GM08714 (cell line): ENCODE measurements around the gene SUMO2.
"Not testable (repeated sequence)": the region's sequence is repeated elsewhere in the genome, so short reads cannot be mapped to it uniquely, and the experiment has no call there.

Experiments
- H3K4me3 ChIP-seq: fragments of 200-500 bp; sonication (Bioruptor generic); 2 replicates; pipeline ENCODE4 v1.5.1; 2014; ENCODE audit warnings: mild to moderate bottlenecking, low read length, inconsistent platforms
- ZNF274 ChIP-seq: IDR thresholded peaks from 2 replicates; pipeline ENCODE4 v1.6.1; 2012; ENCODE audit warnings: mild to moderate bottlenecking, low read depth, low read length

SUMO2 gene

GRCh38 chr17:75142236-75142971 lies 40.4 kb downstream of the SUMO2 start:
- TF ChIP-seq ZNF274, result no peak
- H3K4me3 ChIP-seq, result no peak overlapping the region

GRCh38 chr17:75138519-75138918 lies 44.2 kb downstream of the SUMO2 start:
- no peak for TF ChIP-seq ZNF274
- no peak overlapping the region for H3K4me3 ChIP-seq

GRCh38 chr17:75137762-75138161 lies 45.0 kb downstream of the SUMO2 start:
- H3K4me3 ChIP-seq, result not testable (repeated sequence)

GRCh38 chr17:75135946-75136345 lies 46.8 kb downstream of the SUMO2 start:
- no peak overlapping the region for H3K4me3 ChIP-seq
- no peak for TF ChIP-seq ZNF274

GRCh38 chr17:75135452-75135851 lies 47.3 kb downstream of the SUMO2 start:
- H3K4me3 ChIP-seq, result no peak overlapping the region
- no peak for TF ChIP-seq ZNF274

- H3K4me3 ChIP-seq, result not testable (repeated sequence)
These were observed 49.0 kb downstream of the SUMO2 start for GRCh38 chr17:75133607-75134347.

- no peak for TF ChIP-seq ZNF274
- no peak overlapping the region for H3K4me3 ChIP-seq
These were observed 49.8 kb downstream of the SUMO2 start for GRCh38 chr17:75133001-75133400.

- H3K4me3 ChIP-seq, result peak overlapping the region; percentile 95; the same call in 1 of the 2 replicates
These were observed 50.5 kb downstream of the SUMO2 start for GRCh38 chr17:75132018-75133000.

GRCh38 chr17:75131278-75132017 lies 51.3 kb downstream of the SUMO2 start, which contains the start of gene NT5C:
TSS of gene NT5C (minus strand) at chr17:75131742. CDS start at chr17:75131707, 35 bp downstream.
- peak within 1 kb of the TSS; percentile 95 for H3K4me3 ChIP-seq
- TF ChIP-seq ZNF274, result no peak

GRCh38 chr17:75130632-75131277 lies 52.0 kb downstream of the SUMO2 start:
- peak overlapping the region; percentile 95 for H3K4me3 ChIP-seq
- no peak for TF ChIP-seq ZNF274

GRCh38 chr17:75130059-75130631 lies 52.6 kb downstream of the SUMO2 start:
- peak overlapping the region; percentile 95; the same call in 1 of the 2 replicates for H3K4me3 ChIP-seq
- TF ChIP-seq ZNF274, result no peak

- TF ChIP-seq ZNF274, result no peak
- H3K4me3 ChIP-seq, result no peak overlapping the region
These were observed 53.2 kb downstream of the SUMO2 start for GRCh38 chr17:75129576-75129975.

- no peak overlapping the region for H3K4me3 ChIP-seq
- TF ChIP-seq ZNF274, result no peak
These were observed 53.9 kb downstream of the SUMO2 start for GRCh38 chr17:75128694-75129505.

- H3K4me3 ChIP-seq, result not testable (repeated sequence)
These were observed 54.8 kb downstream of the SUMO2 start for GRCh38 chr17:75127936-75128335.
